GM10847 (cell line): Measurements from ENCODE around the gene PHF12.

Experiments
- POLR2A ChIP-seq: IDR thresholded peaks from 2 replicates; pipeline ENCODE4 v1.6.1; 2011; ENCODE audit not compliant: insufficient read length; ENCODE audit errors: extremely low read depth

PHF12 gene

DNA sequence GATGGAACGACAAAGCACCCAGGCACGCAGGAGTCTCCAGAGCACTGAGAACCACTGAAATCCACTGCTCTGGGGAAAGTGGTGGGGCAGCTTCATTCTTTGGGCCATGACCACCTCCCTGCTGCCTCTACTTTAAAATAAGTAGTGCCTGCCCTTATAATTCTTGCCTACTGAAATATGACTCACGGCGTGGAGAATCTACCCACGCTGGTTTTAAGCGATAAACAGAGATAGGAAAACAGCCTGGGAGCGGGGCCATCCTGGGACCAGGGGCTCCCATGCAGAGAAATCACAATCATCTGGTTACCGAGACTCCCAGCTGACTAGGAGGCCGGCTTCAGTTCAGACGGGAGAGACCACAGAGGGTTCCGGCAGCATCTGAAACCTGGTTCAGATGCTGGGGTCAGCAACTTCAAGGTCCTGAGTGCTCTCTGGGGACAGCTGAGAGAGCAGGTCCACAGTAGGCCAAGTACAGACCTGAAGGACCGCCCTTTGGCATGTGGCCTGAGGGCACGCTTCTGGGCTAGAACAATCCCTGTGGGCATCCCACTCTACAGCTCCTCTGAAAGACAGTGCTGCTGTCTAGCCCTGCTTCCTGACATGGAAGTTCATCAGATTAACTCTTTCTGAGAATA is 39.8 kb downstream of the PHF12 start:
- TF ChIP-seq POLR2A, result no peak

DNA sequence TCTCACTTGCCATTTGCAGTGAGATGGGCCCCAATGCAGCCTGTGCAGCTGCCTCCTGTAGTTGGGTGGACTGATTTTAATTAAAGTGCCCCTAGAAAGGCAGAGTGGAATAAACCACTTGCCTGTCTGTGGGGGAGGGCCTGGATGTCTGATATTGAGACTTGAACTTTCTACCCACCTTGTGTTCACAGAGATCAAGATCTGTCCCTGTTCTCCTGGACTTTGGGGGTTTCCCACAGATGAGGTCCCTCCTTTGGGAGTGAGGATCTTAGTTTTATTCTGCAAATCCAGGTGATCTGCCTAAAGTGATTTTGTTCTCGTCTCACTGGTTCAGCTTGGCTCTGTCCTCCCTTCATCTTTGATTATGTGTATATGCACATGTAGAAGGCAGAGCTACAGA is 40.8 kb downstream of the PHF12 start:
- no peak for TF ChIP-seq POLR2A

DNA sequence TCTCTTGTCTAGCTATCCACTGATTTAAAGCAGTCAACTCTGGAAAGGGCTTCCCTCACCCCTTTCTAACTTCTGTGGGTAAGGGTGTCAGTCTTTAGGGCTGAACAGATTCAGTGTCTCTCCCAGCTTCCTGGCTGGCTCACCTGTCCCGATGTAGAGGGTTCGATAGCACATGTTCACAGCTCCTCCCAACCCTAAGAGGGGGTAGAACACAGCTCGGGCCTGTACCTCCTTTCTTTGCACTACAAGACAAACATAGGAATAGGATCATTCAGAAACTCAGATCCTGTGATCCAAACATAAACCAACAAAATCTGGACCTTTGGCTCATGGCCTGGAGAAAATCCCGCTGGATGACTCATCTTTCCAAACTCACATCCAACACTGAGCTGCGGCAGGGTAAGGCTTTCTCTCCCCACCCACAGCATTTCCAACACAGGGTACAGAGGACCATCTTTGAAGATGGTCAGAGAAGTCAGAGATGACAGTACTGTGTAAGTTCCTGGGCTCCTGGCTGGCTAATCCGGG is 42.6 kb downstream of the PHF12 start:
- no peak for TF ChIP-seq POLR2A

DNA sequence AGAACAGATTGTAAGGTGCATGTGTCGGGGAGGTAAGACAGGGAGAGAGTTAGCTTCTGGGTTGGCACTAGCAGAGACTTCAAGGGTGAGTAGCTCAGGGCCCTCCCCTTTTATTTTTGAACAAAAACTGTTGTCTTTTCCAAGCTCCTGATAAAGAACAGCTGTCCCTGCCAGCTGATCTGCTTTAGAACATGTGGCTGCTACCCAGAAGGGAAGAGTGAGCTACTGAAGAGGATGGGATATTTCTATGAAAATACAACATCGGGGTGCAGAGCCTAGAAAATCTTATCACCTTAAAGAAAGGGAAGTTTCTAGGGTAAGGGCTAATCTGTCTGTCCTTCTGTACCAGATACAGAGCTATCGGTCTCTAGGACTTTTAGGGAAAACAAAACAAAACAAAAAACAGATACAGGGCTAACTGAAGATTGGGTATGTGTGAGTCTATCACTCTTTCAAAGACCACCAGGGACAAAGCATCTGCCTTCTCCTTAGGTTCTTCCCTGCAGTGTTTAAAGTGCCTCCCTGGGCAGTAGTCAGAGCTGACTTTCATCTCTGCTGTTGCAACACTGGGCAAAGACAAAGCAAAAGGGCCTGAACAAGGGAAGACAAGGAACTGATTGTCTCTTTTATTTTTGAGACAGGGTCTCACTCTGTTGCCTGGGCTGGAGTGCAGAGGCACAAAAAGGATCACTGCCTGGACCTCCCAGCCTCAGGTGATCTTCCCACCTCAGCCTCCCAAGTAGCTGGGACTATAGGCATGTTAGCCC is 43.4 kb downstream of the PHF12 start:
- TF ChIP-seq POLR2A, result no peak

DNA sequence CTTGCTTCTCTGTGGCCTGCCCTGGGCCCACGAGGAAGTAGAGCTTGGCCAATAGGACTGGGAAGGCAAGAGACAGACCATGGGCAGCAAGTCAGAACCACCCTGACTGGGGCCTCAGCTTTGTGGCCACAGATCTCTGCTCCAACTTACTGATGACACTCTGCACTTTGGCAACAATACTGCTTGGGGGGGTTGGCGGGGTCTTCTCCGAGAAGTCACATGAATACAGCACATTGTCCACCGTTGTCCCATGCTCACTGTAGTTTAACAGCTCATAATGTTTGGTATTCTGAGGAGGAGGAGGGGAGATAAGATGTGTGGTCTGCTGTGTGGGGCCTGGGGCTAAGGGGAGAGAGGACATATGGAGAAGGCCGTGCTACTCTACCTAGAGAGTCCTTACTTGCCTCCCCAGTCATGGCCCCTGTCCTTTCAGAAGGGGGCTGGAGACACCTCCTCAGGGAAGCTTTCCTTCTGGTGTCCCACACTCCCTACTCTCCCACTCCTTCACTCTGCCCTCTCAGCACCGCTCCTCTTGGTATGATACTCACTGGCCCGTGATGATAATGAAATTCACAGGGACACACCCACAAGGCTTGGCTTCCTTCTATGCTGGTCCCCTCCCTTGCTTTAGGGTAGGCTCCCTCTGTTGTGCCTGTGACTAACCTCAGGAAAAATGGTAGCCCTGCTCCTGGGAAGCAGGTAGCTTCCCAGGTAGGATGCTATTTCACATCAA is 44.4 kb downstream of the PHF12 start:
- no peak for TF ChIP-seq POLR2A

DNA sequence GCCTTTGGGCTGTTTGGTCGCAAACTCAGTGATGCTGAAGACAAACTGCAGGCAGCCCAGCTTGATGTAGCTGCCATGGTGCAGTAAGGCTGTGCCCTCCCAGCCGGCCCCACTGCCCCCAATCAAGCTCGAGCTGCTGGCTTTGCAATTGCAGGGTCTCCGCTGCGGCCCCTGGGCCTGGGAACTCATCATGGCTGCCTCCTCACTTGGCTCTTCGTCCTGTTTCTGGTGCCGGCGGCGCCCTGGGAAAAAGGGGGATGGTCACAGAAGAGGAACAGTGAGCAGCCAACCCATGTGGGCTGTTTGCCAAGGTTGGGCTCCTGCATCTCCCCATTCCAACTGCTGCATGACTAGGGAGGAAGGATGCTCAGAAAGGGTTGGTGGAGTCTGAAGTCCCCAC is 45.0 kb downstream of the PHF12 start:
- TF ChIP-seq POLR2A, result no peak

DNA sequence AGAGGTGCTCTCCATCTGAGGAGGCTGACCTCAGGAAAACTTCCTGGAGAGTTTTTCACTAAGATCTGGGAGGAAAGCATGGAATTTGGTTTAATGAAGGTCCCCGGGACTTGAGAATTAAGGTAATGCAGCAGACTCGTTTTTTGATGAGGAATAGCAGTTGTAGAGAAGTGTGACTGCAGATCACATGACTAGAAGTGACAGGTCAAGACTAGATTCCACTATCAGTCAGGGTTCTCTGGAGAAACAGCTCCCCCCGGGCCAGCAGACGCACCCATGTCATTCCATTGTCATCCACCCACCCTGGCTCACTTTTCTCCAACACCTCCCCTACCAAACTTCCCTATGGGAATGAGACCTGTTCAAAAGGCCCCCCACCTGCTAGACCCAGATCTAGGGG is 46.5 kb downstream of the PHF12 start:
- TF ChIP-seq POLR2A, result no peak

DNA sequence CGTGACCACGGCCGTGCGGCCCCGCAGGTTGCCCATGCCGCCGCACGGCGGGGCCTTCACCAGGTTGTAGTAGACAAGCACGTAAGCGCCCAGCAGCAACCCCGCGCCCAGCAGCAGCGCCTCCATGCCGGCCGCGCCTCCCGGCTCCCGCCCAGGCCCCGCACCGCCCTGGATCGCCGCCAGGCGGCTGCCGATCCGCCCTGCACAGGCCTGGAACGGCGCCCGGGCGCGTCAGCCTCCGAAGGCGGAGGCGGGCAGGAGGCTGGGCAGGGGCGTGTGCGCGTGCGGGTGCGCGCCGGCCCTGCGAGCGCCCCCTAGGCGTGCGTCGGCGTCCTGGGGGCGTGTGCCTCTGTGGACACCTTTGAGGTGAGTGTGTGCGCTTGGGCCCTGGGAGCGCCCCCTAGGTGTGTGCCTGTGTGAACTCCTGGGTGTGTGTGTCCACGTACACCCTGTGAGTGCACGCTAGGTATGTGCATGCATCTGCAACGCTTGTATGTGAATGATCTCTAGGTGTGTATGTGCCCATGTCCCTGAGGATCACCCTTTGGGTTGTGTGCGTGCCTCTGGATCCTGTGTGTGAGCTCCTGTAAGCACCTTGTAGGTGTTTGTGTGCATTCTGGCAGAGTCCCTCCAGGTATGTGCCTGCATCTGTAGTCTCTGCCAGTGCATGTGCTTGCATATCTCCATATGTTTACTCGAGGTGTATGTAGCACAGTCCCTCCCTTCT is 48.3 kb downstream of the PHF12 start, which contains the start of gene DHRS13:
DHRS13 (minus strand) TSS at position 261 of the 727 bp plus-strand sequence; CDS start at position 126, 135 bp downstream.
- no peak for TF ChIP-seq POLR2A

DNA sequence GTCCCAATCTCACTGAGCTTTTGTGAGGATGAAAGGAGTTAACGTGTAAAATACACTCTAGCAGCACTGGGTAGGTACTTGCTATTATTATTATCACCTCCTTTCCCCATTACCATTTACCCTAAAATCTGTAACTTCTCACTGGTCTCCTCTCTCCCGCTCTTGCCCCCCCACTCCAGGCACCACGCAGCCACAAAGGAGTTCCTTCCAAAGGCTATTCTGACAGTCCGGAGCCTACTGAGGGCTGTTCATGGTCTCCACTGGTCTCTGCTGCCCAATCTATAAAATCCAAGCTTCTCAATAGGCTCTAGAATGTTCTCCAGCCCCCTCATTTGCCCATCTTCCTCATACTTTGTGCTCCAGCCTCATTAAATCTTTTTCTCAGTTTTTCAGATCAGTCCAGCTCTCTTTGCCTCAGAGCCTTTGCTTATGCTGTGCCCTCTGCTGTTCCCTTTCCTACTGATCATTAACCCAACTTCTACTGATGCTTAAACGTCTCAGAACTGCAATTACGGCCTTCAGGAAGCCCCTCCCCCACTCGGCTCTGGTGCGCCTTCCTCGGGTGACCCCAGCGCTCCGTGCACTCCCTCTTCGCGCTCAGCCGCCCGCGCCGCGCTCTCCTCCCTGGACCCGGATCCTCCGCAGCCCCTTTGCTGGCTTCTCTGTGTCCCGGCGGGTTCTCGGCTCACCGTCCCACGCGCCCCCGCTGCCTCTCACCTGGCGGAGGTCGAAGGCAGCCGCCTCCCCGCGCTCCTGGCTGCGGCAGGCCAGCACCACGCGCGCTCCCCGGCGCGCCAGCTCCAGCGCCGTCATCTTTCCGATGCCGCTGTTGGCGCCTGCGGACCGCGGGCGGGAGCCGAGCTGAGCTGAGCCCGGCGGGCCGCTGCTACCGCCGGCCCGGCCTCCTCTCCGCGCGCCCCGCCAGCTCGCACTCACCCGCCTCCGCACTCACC is 49.2 kb downstream of the PHF12 start:
- no peak for TF ChIP-seq POLR2A

DNA sequence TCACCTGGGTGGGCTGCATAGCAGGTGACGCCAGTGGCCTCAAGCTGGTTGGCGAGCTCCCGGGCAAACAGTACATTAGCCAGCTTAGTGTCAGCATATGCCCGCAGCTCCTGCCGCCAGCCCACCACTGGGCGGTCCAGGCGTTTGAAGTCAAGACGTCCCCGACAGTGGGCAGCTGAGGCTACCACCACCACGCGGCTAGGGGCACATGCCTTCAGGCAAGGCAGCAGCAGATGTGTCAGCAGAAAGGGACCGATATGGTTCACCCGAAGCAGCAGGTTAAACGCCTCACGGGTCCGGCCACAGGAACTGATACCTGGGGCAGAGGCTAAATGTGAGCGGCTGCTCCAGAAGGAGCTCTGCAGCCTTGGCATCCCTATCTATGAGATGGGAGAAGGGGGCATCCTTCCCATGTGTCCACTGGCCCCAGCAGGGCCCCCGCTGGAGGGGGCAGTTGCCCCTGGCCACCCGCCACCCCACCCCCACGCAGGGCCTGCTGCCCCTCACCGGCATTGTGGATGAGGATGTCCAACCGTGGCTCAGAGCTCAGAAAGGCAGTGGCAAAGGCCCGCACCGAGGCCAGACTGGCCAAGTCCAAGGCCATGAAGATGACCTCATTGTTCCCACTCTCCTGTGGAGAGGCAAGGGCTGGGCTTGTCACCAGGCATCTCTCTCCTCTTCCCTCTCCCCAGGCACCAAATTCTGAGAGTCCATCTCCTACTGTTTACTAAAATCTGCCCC is 50.2 kb downstream of the PHF12 start:
- TF ChIP-seq POLR2A, result no peak

DNA sequence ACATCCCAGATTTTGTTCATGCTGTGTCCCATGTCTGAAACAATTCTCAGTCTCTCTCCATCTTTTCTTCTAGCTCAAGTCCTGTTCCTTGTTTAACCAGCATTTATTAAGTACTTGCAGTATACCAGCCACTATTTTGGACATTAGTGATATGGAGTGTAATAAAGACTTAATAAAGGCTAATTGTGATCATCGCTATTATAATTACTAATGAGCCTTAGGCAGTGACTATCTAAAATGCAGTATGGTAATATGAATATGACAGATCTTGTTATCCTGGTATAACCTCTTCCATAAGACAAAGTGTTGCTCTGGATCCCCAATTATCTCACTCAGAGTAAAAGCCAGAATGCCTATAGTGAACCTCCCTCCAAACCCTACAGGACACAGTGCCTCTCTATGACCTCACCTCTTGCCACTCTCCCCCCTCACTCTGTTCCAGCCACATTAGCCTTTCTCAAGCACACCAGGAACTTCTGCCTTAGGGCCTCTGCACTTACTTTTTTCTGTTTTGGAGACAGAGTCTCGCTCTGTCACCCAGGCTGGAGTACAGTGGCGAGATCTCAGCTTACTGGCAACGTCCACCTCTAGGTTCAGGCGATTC is 52.0 kb downstream of the PHF12 start:
- no peak for TF ChIP-seq POLR2A

DNA sequence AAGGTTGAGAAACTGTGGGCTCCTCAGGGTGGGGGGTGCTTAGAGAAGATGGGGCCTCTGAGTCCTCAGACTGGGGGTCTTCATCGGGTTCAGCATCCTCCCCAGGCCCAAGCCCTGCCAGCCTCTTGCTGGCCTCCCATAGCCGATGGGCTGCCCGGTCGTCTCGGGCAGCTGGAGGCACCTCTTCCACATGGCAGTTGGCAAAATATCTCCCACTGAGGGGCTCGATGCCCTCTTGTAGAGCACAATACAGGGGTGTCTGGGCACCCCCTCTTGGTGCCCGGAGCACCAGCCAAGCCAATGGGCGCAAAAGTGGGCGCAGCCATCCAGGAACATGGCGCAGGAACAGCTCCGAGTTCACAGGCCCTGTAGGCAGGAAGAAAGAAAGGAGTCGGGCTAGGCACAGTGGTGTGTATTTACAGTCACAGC is 52.8 kb downstream of the PHF12 start:
- no peak for TF ChIP-seq POLR2A

DNA sequence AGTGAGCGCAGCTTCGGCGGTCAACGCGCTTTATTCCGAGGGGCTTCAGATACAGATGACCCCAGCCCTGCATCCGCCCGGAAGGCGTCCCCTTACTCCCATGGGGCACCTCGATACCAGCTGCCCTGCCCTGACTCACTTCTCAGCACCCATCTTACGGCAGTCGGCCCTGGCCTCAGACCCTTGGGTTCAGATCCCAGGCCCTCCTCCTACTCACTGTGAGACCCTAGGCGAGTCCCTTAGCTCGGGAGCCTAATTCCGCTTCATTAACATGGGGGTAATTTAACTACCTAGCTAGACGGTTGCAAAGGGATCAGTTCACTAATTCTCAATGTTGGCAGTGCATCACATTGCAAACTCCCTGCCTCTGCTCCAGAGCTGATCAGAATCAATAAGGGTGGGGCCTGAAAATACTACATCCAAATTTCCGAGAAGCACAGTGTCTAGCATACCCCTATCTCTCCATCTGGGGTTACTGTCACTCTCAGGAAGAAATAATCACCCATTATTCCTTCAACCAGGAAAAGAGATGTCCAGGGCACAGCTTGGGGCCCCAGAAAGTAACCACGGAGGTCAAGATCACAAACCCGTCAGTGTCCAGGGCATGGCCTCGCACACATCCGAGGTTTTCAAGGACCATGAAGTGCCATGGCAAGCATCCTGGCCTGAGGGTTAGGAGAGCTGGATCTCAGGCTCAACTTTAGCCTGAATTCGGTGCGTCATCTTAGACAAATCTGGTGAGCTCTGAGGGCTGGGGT is 53.4 kb downstream of the PHF12 start:
- TF ChIP-seq POLR2A, result no peak
